ENCODE data around the gene GLRX.

Gene GLRX

DNA sequence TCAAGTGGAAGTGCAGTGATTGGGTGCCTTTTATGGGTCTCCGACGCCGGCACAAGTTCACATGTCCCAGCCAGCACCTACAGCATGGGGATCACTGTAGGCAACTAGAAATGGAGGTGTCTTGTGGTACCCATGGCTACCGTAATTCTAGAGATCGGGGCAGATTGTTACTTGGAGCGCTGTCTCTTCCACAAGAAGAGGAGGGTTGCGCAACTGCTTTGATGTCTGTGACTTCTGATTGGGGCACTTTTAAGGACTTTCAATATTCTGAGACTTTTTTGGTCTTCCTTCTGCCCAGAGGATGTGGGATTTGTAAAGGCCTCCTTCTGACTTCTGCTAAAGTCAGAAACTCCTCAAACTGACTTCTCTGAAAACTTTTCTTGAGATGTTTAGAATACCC lies 41.9 kb downstream of the GLRX start:
- no peak overlapping the region for H3K4me3 ChIP-seq (ENCODE audit: low read length)
- DNase-seq (ENCODE audit: low read depth): no peak
- TF ChIP-seq, protein P1, sequence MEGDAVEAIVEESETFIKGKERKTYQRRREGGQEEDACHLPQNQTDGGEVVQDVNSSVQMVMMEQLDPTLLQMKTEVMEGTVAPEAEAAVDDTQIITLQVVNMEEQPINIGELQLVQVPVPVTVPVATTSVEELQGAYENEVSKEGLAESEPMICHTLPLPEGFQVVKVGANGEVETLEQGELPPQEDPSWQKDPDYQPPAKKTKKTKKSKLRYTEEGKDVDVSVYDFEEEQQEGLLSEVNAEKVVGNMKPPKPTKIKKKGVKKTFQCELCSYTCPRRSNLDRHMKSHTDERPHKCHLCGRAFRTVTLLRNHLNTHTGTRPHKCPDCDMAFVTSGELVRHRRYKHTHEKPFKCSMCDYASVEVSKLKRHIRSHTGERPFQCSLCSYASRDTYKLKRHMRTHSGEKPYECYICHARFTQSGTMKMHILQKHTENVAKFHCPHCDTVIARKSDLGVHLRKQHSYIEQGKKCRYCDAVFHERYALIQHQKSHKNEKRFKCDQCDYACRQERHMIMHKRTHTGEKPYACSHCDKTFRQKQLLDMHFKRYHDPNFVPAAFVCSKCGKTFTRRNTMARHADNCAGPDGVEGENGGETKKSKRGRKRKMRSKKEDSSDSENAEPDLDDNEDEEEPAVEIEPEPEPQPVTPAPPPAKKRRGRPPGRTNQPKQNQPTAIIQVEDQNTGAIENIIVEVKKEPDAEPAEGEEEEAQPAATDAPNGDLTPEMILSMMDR (IDR thresholded peaks at IDR 0.05; ENCODE audit: insufficient read depth, low read depth, low read length, missing control alignments): no peak

DNA sequence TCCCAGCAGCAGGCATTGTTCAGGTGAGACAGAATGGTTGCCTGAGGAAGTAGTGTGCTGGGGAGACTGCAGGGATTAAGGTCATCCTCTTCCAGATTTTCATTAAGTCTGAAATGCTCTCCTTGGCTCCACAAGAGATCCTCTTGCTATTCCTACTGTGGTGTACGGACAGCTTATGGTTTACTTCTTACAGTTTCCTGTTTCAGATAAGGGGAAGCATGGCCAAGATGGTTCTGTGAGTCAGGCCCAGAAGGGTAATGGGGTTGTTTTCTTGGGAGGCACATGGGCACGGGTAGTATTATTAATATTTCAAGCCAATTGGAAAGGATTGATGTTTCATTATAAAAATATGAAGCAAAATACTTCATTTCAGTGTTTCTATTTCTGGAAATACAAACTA lies 42.9 kb downstream of the GLRX start:
- TF ChIP-seq, protein P1 (IDR thresholded peaks at IDR 0.05; ENCODE audit: insufficient read depth, low read depth, low read length, missing control alignments): no peak
- DNase-seq (ENCODE audit: low read depth): no peak
- no peak overlapping the region for H3K4me3 ChIP-seq (ENCODE audit: low read length)

DNA sequence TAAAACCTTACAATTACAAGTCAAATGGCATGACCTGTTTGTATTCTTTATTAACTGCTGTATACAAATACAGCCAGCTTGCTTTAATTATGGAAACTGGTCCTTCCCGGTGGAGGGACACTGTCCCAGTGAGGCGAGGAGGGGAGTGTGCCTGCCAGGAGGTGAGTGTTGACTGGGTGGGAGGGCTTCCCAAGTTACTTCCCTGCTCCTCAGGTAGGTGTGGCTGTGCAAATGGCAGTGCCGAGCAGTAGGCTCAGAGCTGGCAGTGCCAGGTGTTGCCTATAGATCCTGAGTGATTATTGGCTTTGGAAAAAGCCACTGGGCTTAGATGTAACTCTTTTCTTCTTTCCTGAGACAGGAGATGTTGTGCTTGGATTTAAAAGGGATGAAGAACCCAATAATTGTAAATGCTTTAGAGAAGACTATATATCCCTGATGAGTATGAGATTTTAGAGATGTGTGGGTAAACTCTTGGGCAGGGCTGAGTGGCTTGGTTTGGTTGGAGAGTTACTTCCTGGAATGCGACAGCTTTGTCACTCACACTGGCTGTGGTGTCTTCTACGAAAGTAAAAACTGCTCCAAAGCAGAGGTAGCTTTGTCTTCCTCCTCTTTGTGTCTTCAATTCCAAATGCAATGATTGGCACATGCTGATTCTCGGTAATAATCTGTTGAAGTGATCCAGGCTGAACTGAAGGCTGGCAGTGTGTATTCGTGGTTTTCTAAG lies 43.7 kb downstream of the GLRX start:
- TF ChIP-seq, protein P1 (IDR thresholded peaks at IDR 0.05; ENCODE audit: insufficient read depth, low read depth, low read length, missing control alignments): no peak
- no peak overlapping the region for H3K4me3 ChIP-seq (ENCODE audit: low read length)
- DNase-seq (ENCODE audit: low read depth): no peak

DNA sequence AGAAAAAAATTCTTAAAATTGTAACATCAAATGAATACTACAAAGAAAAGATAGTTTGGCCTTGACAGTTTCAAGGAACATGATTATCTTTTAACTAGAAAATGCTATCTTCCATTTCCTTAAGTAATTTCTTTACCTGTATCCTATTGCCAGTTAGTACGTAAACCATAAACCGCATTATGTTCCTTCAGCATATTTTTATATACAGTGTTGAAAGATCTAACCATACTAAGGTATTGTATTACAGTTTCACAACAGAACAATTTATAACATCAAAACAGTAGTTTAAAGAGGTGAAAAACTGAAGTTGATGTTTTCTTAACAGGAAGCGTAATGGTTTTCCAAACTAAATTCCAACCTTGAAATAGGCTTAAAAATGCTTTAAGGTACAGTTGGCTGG lies 45.1 kb downstream of the GLRX start:
- H3K4me3 ChIP-seq (ENCODE audit: low read length): no peak overlapping the region
- TF ChIP-seq, protein P1 (IDR thresholded peaks at IDR 0.05; ENCODE audit: insufficient read depth, low read depth, low read length, missing control alignments): no peak
- peak; percentile 30 for DNase-seq (ENCODE audit: low read depth)

DNA sequence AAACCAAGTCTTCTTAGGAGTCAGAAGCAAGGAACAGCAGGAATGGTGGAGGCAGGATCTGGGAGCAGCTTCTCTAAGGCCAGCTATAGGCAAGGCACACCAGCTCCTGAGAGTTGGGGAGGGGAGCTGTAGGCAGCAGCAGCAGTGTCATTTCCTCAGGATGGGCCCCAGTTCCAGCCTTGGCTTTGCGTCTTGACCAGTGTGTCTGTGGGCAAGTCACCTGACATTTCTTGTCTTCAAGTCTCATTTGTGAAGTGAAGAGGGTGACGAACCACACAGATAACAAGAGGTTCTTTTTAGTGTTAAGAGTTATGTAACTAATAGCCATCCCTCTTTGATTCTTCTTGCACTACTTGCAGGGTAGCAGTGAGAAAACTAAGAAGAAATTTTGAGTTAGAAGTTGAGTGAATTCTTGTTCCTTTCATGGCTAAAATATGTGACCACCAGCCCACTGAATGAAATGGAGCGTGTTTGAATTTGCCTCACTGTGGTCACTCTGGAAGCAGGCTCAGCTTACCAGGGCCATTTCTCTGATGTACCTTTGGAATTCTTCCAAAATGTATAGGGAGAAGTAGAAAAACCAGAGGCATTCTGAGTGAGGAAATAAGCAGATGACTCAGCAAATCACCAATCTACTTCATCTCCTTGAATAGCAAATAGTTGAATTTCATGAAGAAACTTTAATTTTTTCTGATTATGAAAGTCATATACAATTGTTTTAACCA lies 49.0 kb downstream of the GLRX start:
- DNase-seq (ENCODE audit: low read depth): peak; percentile 76
- TF ChIP-seq, protein P1 (IDR thresholded peaks at IDR 0.05; ENCODE audit: insufficient read depth, low read depth, low read length, missing control alignments): no peak
- H3K4me3 ChIP-seq (ENCODE audit: low read length): no peak overlapping the region

DNA sequence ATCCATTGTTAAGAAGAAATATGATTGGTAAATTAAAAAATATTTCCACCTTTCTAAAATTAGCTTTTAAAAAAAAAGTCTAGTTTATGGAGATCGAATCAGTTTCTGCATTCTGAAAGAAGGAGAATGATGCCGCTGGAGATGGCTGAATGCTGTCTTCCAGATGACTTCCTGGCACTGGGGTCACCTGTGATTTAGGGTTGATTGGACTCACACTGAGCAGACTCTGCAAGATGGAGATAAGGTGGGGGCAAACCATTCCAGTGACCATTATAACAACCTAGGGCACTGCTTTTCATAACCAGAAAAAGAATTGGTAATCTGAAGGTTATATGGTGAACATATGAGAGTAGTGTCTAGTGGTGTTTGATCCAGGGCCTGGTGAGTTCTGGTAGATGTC lies 50.6 kb downstream of the GLRX start:
- TF ChIP-seq, protein P1 (IDR thresholded peaks at IDR 0.05; ENCODE audit: insufficient read depth, low read depth, low read length, missing control alignments): no peak
- DNase-seq (ENCODE audit: low read depth): no peak
- H3K4me3 ChIP-seq (ENCODE audit: low read length): no peak overlapping the region

Data from epithelial cell of esophagus (primary cell).